ES-I3 (cell line): ENCODE data around the gene FTCD.
"Not testable (repeated sequence)": the region's sequence is repeated elsewhere in the genome, so short reads cannot be mapped to it uniquely, and the experiment has no call there.

Experiments used
- H3K36me3 ChIP-seq: 2 replicates; pipeline ENCODE4 v1.6.1; 2013; ENCODE audit warnings: mild to moderate bottlenecking, low read length, control low read depth, moderate library complexity; ENCODE audit not compliant: insufficient read depth
- H3K4me1 ChIP-seq: 2 replicates; pipeline ENCODE4 v1.6.1; 2013; ENCODE audit warnings: mild to moderate bottlenecking, control low read depth, low read length; ENCODE audit not compliant: insufficient read depth
- H3K9ac ChIP-seq: 2 replicates; pipeline ENCODE4 v1.6.1; 2013; ENCODE audit warnings: low read depth, mild to moderate bottlenecking, low read length, moderate library complexity
- H3K9me3 ChIP-seq: 2 replicates; pipeline ENCODE4 v1.6.1; 2013; ENCODE audit warnings: mild to moderate bottlenecking, low read length, moderate library complexity; ENCODE audit not compliant: control insufficient read depth, insufficient read depth

The FTCD gene

DNA sequence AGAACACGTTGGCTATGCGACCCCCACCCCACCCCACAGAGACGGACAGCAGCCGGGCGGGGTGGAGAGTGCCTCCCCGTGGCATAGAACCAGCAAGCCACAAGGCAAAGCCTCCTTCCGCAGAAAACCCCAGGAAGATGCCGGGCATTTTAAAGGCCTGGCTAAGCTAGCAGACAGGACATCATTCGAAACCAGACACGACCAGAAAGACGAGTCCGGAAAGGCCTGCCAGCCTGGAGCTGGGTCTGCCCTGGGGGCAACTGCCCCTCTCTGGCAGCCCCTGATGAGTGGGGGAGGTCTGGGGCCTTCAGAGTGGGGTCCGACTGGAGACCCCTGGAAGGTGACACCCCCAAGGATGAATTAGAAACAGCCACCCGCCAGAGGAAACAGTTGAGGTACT is 8.5 kb downstream of the FTCD start:
- Histone ChIP-seq H3K4me1 (peaks cover 2% of the 10 kb centered on the region; the same call in 1 of the 2 replicates), H3K9me3 (no peaks in the 10 kb centered on the region), H3K9ac (no peak overlapping the region), H3K36me3 (no peaks in the 10 kb centered on the region)

DNA sequence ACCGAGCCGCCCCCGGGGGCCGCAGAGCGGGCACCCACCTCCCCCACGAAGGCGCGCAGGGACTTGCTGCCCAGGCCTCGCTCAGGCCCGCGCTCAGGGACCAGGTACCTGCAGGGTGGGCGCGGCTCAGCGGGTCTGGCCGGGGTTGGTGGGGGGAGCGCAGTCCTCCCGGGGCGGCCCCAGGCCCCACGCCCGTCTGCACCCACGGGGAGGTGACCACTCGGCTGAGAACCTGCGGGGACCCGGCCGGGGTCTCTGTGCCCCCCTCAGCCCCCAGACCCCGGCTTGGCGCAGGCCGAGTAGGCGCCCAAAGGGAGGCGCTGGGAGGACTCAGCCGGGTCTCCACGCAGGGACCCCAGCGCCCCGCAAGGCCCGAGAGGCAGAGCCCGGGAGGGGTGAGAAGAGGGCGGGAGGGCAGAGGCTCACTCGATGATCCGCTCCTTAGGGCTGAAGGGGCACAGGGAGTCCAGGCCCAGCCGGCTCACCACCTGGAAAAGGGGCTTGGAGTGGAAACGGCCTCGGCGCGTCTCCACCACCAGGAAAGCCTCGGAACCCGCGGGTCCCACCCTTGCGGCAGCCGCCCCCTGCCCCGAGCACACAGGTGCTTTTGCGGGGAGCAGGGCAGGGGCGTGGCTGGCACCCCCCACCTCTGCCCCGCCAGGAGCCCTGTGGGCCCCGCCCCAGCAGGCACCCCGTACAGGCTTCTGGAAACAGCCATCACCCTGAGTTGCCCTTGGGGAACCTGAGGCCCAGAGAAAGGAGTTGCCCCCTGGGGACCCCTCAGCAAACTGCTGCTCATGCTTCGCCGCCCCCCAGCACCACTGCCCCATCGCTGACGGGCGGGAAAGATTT is 9.3 kb downstream of the FTCD start:
- peaks cover 2% of the 10 kb centered on the region; the same call in 1 of the 2 replicates for H3K4me1 ChIP-seq
- H3K36me3 ChIP-seq, result no peaks in the 10 kb centered on the region
- no peak overlapping the region for H3K9ac ChIP-seq
- H3K9me3 ChIP-seq, result no peaks in the 10 kb centered on the region

DNA sequence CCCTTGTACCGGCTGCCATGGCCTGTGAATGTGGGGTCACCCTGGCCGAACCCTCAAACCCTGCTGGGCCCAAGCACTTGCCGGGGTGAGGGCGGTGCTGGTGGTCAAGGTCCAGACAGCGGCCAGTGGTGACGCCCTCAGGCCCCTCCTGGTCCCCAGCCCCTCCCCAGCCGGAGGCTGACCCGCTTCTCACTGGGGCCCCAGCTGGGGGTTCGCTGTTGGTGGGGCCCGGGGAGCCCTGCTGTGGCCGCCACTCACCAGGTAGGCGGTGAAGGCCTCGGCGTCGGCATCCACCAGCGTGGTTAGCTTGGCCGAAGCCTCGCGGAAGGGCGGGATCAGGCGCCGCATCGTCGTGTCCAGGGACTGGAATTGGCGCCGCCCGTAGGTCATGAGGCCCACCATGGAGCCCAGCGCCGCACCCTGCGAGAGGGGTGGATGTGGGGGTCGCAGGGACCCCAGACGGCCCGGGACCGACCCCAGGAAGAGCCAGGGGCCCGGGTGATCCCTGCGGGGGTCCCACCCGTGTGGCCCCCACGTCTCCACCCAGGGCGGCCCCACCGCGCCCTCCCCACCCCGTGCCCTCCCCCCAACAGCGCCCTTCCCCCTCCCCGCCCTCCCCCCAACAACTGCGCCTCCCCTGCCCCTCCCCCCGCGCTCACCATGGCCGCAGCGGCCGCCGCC is 10.1 kb downstream of the FTCD start:
- H3K9me3 ChIP-seq, result no peaks in the 10 kb centered on the region
- no peaks in the 10 kb centered on the region for H3K36me3 ChIP-seq
- H3K4me1 ChIP-seq, result peaks cover 2% of the 10 kb centered on the region; the same call in 1 of the 2 replicates
- no peak overlapping the region for H3K9ac ChIP-seq

DNA sequence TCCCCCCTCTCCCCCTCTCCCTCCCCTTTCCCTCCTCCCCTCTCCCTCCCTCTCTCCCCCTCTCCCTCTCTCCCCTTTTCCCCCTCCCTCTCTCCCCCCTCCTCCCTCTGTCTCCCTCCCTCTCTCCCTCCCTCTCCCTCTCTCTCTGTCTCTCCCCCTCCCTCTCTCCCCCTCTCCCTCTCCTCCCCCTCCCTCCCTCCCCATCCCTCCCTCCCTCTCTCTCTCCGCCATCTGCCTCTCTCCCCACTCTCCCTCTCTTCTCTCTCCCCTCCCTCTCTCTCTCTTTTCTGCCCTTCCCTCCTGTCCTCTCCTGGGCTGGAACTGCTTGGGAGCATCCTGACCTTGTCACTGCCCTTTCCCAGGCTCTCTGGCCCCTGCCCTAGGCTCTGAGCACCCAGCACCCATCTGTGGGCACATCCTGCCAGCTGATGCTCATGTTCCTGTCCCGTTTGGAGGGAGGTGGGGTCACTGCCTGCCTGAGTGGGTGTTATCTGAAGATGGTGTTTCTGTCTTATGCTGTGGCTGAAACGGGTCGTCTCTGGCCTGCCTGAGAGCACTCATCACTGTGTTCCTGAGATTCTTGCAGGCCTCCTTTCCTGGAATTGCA is 10.8 kb downstream of the FTCD start:
- Histone ChIP-seq H3K36me3 (no peaks in the 10 kb centered on the region), H3K4me1 (peaks cover 2% of the 10 kb centered on the region; the same call in 1 of the 2 replicates), H3K9me3 (no peaks in the 10 kb centered on the region), H3K9ac (no peak overlapping the region)

DNA sequence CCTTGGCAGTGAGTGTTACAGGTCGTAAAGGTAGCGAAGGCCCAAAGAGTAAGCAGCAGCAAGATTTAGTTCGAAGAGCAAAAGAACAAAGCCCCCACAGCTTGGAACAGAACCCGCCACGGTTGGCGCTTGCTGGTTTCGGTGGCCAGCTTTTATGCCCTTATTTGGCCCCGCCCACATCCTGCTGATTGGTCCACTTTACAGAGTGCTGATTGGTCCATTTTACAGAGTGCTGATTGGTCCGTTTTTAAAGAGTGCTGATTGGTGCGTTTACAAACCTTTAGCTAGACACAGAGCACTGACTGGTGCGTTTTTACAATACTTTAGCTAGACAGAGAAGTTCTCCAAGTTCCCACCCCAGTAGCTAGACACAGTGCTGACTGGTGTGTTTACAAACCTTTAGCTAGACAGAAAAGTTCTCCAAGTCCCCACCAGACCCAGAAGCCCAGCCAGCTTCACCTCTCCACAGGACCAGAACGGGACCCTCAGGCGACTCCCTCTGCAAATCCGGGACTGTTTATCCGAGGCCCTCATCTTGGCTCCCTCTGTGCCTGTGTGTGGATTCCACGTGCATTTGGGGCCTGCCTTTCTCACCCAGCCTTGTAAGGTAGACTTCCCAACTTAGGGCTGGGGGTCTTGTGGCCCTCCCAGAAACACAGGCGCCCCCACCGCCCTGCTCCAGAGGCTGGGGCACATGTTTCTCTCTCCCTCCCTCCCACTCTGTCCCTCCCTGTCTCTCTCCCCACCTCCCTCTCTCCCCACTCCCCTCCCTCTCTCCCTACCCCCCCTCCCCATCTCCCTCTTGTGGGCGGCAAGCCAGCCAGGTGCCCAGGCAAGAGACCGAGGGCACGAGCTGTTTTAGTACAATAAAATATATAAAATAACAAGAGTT is 12.6 kb downstream of the FTCD start:
- no peaks in the 10 kb centered on the region for H3K36me3 ChIP-seq
- H3K9me3 ChIP-seq, result no peaks in the 10 kb centered on the region
- H3K4me1 ChIP-seq, result peaks cover 2% of the 10 kb centered on the region; the same call in 1 of the 2 replicates
- no peak overlapping the region; the same call in 1 of the 2 replicates for H3K9ac ChIP-seq

DNA sequence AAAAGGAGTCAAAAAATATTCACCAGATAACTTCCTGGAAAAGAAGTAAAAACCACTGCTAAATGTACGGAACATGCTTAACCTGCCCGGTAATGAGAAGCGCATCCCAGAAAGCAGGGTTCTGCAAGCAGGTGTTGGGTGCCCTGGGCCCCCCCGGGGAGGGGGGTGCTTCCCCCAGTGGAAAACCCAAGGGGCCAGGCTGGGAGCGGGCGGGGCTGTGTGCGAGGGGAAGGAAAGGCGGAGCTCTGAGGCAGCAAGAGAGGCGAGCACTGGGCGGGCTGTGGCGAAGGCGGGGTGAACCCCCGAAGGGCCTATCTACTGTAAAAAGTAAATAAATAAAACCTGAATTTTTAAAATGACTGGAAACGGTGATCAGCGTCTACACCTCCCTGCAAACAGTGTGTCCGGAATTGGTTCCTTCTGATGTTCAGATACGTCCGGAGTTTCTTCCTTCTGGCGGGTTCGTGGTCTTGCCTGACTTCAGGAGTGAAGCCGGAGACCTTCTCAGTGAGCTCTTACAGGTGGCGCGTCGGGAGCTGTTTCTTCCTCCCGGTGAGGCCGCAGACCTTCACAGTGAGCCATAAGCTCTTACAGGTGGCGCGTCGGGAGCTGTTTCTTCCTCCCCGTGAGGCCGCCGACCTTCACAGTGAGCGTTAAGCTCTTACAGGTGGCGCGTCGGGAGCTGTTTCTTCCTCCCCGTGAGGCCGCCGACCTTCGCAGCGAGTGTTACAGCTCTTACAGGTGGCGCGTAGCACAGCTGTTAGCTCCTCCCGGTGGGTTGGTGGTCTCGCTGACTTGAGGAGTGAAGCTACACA is 13.4 kb downstream of the FTCD start:
- no peaks in the 10 kb centered on the region for H3K36me3 ChIP-seq
- H3K4me1 ChIP-seq, result peaks cover 1% of the 10 kb centered on the region; the same call in 1 of the 2 replicates
- no peaks in the 10 kb centered on the region for H3K9me3 ChIP-seq
- peak overlapping the region; percentile 21; the same call in 1 of the 2 replicates for H3K9ac ChIP-seq

DNA sequence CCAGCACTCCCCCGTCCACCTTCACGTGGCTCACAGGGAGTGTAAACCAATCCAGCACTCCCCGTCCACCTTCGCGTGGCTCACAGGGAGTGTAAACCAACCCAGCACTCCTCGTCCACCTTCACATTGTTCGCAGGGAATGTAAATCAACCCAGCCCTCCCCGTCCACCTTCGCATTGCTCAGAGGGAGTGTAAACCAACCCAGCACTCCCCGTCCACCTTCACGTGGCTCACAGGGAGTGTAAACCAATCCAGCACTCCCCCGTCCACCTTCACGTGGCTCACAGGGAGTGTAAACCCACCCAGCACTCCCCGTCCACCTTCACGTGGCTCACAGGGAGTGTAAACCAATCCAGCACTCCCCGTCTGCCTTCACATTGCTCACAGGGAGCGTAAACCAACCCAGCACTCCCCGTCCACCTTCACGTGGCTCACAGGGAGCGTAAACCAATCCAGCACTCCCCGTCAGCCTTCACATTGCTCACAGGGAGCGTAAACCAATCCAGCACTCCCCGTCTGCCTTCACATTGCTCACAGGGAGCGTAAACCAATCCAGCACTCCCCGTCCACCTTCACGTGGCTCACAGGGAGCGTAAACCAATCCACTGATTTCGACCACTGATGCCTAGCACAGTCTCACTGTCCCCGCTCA is 14.9 kb downstream of the FTCD start:
- not testable (repeated sequence) for H3K4me1 ChIP-seq, H3K36me3 ChIP-seq, H3K9me3 ChIP-seq
- H3K9ac ChIP-seq, result peak overlapping the region; percentile 5; the same call in 1 of the 2 replicates

DNA sequence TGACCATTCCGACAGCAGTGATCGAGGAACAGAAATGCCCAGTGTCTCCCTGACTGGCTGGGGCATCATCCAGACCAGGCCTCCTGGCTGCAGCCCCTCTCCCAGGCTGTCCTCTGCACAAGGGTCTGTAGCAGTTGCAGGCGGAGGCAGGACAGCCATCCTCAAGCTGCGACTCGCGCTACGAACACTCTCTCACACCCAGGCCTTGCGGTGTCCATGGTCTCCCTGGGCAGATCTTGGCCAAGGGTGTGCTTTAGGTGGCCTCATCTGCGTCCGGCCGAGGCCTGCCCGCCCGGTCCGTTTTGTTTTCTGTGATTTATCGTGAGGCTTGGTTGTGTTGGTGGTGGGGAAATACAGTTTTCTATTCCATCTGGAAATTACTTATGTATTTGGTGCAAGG is 15.7 kb downstream of the FTCD start:
- Histone ChIP-seq H3K9me3 (no peaks in the 10 kb centered on the region), H3K9ac (no peak overlapping the region), H3K36me3 (no peaks in the 10 kb centered on the region), H3K4me1 (no peaks in the 10 kb centered on the region)

DNA sequence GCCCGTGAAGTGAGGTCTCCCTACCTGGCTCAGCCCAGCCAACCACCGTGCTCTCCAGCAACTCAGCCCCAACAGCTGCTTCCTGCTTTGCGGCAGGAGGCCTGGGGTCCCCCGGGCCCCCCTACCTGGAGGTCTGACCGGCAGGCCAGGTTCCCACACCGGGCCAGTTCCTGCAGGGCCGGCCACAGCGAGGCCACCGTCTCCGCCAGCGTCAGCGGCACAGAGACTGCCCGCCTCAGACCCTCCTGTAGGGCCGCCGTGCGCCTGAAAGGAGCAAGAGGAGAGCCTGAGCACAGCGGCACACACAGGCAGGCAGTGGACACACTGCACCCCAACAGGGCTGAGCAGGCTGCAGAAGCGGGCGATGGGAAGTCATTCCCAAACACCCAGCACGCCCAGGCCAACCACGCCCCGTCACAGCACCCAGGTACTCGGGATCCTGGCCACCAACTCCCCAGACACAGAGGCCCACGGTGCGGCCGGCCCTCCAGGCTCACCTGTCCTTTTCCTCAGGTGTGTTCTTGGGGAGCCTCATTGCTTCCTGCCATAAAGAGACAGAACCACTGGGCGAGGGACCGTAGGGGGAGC is 16.9 kb downstream of the FTCD start:
- H3K4me1 ChIP-seq, result no peaks in the 10 kb centered on the region
- H3K9me3 ChIP-seq, result no peaks in the 10 kb centered on the region
- H3K36me3 ChIP-seq, result no peaks in the 10 kb centered on the region
- H3K9ac ChIP-seq, result no peak overlapping the region

DNA sequence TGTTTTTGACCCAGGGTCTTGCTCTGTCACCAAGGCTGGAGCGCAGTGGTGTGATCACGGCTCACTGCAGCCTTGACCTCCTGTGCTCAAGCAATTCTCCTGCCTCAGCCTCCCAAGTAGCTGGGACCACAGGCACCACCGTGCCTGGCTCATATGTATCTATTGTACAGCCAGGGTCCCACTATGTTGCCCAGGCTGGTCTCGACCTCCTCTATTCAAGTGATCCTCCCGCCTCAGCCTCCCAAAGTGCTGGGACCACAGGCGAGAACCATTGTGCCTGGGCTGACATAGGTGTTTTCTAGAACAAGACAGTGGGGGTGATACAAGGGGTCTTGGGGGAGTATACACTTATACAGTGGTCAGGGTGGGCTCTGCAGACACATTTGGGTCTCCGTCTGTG is 17.5 kb downstream of the FTCD start:
- Histone ChIP-seq H3K9ac (no peak overlapping the region), H3K4me1 (no peaks in the 10 kb centered on the region), H3K9me3 (no peaks in the 10 kb centered on the region), H3K36me3 (no peaks in the 10 kb centered on the region)

DNA sequence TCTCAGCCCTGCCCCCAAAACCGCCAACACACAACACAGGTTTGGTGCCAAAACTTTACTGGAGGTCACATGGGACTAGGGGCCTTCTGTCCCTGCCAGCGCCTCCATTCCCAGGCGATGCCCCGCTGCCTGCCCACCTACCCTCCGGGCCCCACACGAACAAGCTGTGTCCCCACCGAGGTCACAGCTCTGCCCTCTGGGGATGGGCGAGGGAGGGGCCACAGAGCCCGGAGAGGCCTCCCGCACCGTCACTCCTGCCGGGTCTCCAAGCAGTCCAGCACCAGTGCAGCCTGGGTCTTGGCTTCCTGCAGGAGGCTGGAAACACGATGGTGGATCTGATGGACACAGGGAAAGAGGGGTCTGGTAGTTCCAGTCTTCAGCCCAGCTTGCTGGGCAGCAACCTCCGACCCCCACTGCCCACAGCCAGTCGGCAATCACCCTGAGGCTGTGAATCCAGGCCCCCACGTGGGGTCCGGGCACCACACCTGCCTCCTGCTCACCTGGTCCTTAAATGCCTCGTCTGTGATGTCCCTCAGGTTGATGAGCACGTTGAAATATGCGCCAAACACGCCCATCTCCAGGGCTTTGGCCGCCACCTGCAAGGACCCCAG is 18.5 kb downstream of the FTCD start:
- Histone ChIP-seq H3K9ac (no peak overlapping the region), H3K4me1 (no peaks in the 10 kb centered on the region), H3K9me3 (no peaks in the 10 kb centered on the region), H3K36me3 (no peaks in the 10 kb centered on the region)

DNA sequence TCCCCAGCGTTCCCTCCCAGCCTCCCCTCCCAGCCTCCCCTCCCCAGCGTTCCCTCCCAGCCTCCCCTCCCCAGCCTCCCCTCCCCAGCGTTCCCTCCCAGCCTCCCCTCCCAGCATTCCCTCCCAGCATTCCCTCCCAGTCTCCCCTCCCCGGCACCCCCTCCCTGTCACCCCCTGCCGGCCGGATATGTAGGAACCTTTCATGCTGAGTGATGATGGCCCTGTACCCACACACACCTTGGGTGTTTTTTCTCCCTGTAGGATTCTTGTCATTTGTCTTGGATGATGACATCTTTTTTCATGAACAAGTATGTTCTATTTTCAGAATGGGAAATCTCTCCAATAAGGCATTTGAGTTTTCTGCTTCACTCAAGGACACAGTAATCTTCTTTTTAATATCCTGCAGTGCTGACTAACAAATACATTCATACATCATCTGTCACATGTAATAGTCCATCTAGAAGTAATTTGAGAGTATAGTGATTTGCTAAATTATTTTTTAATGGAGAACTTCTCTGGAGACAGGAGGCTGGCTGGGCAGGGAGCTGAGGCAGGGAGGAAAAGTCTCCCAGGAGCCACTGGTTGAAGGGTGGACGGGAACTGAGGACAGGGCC is 19.5 kb downstream of the FTCD start:
- no peaks in the 10 kb centered on the region for H3K9me3 ChIP-seq
- no peaks in the 10 kb centered on the region for H3K36me3 ChIP-seq
- H3K9ac ChIP-seq, result no peak overlapping the region
- no peaks in the 10 kb centered on the region for H3K4me1 ChIP-seq
